Neural crest cell (in vitro differentiated cells): Measurements from ENCODE around the gene CPXCR1. TPM values are rescaled to one million over a fixed set of nuclear protein-coding genes. Genes with fewer than 3 reads are reported as not detected.
"Not testable (repeated sequence)": the region's sequence is repeated elsewhere in the genome, so short reads cannot be mapped to it uniquely, and the experiment has no call there.

Experiments used
- DNase-seq: peaks from one replicate; pipeline ENCODE4 v3.0.0; 2021; ENCODE audit warnings: low read depth, mixed read lengths, low spot score
- H3K27ac Mint-ChIP-seq: one replicate; pipeline ENCODE4 v1.8.0; 2021; ENCODE audit warnings: mild to moderate bottlenecking, mixed read lengths; ENCODE audit not compliant: unreplicated experiment
- H3K27me3 Mint-ChIP-seq: 2 replicates; pipeline ENCODE4 v1.8.0; 2021; ENCODE audit warnings: low read depth, mild to moderate bottlenecking, mixed read lengths
- H3K36me3 Mint-ChIP-seq: 2 replicates; pipeline ENCODE4 v1.8.0; 2021; ENCODE audit warnings: low read depth, mild to moderate bottlenecking, mixed read lengths
- H3K4me1 Mint-ChIP-seq: 2 replicates; pipeline ENCODE4 v1.8.0; 2021; ENCODE audit warnings: mixed read lengths
- H3K4me3 Mint-ChIP-seq: one replicate; pipeline ENCODE4 v1.8.0; 2021; ENCODE audit warnings: mild to moderate bottlenecking, mixed read lengths
- H3K9me3 Mint-ChIP-seq: 2 replicates; pipeline ENCODE4 v1.8.0; 2021; ENCODE audit warnings: mixed read lengths
- long read RNA-seq: library from polyadenylated mRNA; unstranded; transcript quantifications from one replicate; pipeline ENCODE4 v2.0.0, GENCODE V29; 2020
- total RNA-seq: library from RNA; stranded (reverse); gene quantifications from 2 replicates; pipeline ENCODE4 v1.2.1, GENCODE V29; 2021
- TF ChIP-seq, protein P1 (sequence below): fragments of 200-600 bp; sonication (generic); conservative IDR thresholded peaks from 2 replicates; pipeline ENCODE4 v1.5.0; 2021; ENCODE audit warnings: antibody characterized with exemption, mild to moderate bottlenecking

CPXCR1 gene
- total RNA-seq = not detected in 2 replicates
- long read RNA-seq = 0 reads

DNA sequence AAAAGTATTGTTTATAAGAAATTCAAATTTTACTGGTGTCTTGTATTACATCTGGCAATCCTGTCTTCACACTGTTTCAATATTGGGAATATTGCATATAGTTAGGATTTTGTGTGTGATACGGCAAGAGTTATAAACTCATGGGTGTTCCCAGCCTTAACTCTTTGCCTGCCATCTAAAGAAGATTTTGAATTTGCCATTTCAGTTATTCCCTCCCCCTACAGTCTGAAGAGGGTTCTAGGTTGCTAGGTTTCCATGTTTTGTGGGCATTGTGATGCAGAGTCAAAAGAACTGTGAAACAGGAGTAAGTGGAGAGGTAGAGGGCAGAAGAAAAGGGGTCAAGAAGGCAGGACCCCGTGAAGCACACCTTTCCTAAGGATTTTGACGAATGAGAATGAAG is at the start of gene CPXCR1:
TSS of gene CPXCR1 (plus strand) at position 301 of the 400 bp plus-strand sequence. CDS start 6,190 bp downstream, outside the sequence.
- peaks cover 6% of the 10 kb centered on the region for H3K36me3 Mint-ChIP-seq
- H3K4me1 Mint-ChIP-seq = peaks cover 14% of the 10 kb centered on the region
- TF ChIP-seq, protein P1, sequence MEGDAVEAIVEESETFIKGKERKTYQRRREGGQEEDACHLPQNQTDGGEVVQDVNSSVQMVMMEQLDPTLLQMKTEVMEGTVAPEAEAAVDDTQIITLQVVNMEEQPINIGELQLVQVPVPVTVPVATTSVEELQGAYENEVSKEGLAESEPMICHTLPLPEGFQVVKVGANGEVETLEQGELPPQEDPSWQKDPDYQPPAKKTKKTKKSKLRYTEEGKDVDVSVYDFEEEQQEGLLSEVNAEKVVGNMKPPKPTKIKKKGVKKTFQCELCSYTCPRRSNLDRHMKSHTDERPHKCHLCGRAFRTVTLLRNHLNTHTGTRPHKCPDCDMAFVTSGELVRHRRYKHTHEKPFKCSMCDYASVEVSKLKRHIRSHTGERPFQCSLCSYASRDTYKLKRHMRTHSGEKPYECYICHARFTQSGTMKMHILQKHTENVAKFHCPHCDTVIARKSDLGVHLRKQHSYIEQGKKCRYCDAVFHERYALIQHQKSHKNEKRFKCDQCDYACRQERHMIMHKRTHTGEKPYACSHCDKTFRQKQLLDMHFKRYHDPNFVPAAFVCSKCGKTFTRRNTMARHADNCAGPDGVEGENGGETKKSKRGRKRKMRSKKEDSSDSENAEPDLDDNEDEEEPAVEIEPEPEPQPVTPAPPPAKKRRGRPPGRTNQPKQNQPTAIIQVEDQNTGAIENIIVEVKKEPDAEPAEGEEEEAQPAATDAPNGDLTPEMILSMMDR = no peak
- no peak for DNase-seq
- peaks cover 14% of the 10 kb centered on the region for H3K9me3 Mint-ChIP-seq
- no peaks in the 10 kb centered on the region for H3K27me3 Mint-ChIP-seq
- no peak within 1 kb of the TSS for H3K4me3 Mint-ChIP-seq
- no peak within 1 kb of the TSS for H3K27ac Mint-ChIP-seq

DNA sequence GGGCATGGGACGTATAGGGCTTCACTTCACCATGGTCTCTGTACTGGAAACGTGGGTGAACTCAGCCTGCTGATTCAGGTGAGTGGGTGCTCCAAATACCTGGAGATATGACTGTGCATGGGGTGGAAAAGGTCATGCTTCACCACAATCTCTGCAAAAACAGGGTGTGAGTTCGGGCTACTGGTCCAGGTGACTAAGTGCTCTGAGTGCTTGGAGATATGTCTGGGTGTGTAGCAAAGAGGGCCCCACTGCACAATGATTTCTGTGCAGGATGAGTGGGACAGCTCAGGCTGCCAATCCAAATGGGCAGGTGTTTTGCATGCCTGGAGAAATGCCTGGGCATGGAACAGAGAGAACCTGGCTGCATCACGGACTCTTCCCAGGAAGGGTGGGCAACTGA is 11.2 kb upstream of the CPXCR1 start:
- TF ChIP-seq, protein P1 = no peak
- no peaks in the 10 kb centered on the region for H3K36me3 Mint-ChIP-seq
- no peaks in the 10 kb centered on the region for H3K9me3 Mint-ChIP-seq
- H3K27me3 Mint-ChIP-seq = no peaks in the 10 kb centered on the region
- H3K4me1 Mint-ChIP-seq = no peaks in the 10 kb centered on the region
- no peak overlapping the region for H3K27ac Mint-ChIP-seq
- H3K4me3 Mint-ChIP-seq = no peak overlapping the region
- no peak for DNase-seq

DNA sequence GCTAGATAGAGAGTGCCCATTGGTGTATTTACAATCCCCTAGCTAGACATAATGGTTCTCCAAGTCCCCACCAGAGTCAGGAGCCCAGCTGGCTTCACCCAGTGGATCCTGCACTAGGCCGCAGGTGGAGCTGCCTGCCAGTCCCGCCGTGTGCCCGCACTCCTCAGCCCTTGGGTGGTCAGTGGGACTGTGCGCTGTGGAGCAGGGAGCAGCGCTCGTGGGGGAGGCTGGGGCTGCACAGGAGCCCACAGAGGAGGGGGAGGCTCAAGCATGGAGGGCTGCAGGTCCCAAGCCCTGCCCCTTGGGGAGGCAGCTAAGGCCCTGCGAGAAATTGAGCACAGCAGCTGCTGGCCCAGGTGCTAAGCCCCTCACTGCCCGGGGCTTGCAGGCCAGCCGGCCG is 810 bp upstream of the CPXCR1 start:
- not testable (repeated sequence) for DNase-seq, H3K27me3 Mint-ChIP-seq, H3K4me3 Mint-ChIP-seq, H3K27ac Mint-ChIP-seq, H3K36me3 Mint-ChIP-seq
- peaks cover 12% of the 10 kb centered on the region for H3K9me3 Mint-ChIP-seq
- H3K4me1 Mint-ChIP-seq = peaks cover 19% of the 10 kb centered on the region

DNA sequence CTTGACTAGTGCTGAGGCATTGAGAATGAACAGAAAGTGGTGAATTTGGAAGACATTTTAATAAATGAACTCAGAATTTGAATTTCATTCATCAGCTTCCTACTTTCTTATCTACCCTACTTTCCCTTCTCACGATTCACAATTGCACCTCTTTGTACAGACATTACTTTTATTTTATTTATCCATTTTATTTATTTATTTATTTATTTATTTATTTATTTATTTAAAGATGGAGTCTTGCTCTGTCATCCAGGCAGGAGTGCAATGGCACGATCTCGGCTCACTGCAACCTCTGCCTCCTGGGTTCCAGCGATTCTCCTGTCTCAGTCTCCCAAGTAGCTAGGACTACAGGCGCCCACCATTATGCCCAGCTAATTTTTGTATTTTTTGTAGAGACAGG is 5.3 kb downstream of the CPXCR1 start:
- H3K4me3 Mint-ChIP-seq, H3K27ac Mint-ChIP-seq, H3K36me3 Mint-ChIP-seq, H3K4me1 Mint-ChIP-seq, H3K9me3 Mint-ChIP-seq, H3K27me3 Mint-ChIP-seq, DNase-seq: not testable (repeated sequence)

DNA sequence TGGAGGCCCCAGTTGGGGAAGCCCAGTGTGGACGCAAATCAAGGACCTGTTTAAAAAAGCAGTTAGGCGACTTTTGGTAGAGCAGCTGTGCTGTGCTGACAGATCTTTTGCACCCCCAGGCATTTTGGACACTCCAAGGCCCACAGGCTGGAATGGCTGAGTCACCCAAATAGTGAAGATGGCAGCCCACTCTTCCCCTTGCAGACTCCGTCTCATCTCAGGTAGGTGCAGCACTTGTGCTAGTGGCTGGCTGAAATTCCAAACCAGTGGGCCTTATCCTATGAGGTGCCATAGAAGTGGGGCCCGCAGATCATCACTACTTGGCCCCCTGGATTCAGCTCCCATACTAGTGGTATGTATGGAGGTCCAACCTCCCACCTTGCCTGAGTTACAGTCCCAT is 42.8 kb downstream of the CPXCR1 start:
- H3K9me3 Mint-ChIP-seq = peaks cover 13% of the 10 kb centered on the region
- H3K27me3 Mint-ChIP-seq = no peaks in the 10 kb centered on the region
- H3K4me3 Mint-ChIP-seq = no peak overlapping the region
- peaks cover 5% of the 10 kb centered on the region for H3K36me3 Mint-ChIP-seq
- no peak for DNase-seq
- no peaks in the 10 kb centered on the region for H3K4me1 Mint-ChIP-seq
- TF ChIP-seq, protein P1 = no peak
- H3K27ac Mint-ChIP-seq = no peak overlapping the region
